GM21381 (cell line): Measurements from ENCODE around the gene TPI1.
"Not testable (repeated sequence)": the region's sequence is repeated elsewhere in the genome, so short reads cannot be mapped to it uniquely, and the experiment has no call there.

Experiments
- ATAC-seq: cut with Tn5 transposase; IDR thresholded peaks from one replicate; pipeline ENCODE4 v1.9.1; 2021; ENCODE audit warnings: mild to moderate bottlenecking, moderate library complexity; ENCODE audit not compliant: unreplicated experiment

TPI1 gene

GRCh38 chr12:6866920-6867412 lies 365 bp upstream of the TPI1 start:
- peak; percentile 5 for ATAC-seq

GRCh38 chr12:6868211-6869048 lies 1.1 kb downstream of the TPI1 start:
- no peak for ATAC-seq

GRCh38 chr12:6869049-6870021 lies 2.0 kb downstream of the TPI1 start:
- no peak for ATAC-seq

- not testable (repeated sequence) for ATAC-seq
These were observed 3.0 kb downstream of the TPI1 start for GRCh38 chr12:6870304-6870703.

- no peak for ATAC-seq
These were observed 4.0 kb downstream of the TPI1 start for GRCh38 chr12:6871052-6871957.

- no peak for ATAC-seq
These were observed 5.0 kb downstream of the TPI1 start for GRCh38 chr12:6872073-6873048.

GRCh38 chr12:6873094-6874014 lies 6.0 kb downstream of the TPI1 start, which contains the start of gene SPSB2:
TSS of gene SPSB2 (minus strand) at chr12:6873303. CDS start at chr12:6872901, 402 bp downstream.
- ATAC-seq = peak; percentile 75

GRCh38 chr12:6874015-6874368 lies 6.7 kb downstream of the TPI1 start:
- ATAC-seq = not testable (repeated sequence)

- not testable (repeated sequence) for ATAC-seq
These were observed 12.5 kb downstream of the TPI1 start for GRCh38 chr12:6879824-6880223.

GRCh38 chr12:6883252-6883651 lies 15.9 kb downstream of the TPI1 start:
- ATAC-seq = no peak

GRCh38 chr12:6883683-6884082 lies 16.4 kb downstream of the TPI1 start:
- no peak for ATAC-seq

- no peak for ATAC-seq
These were observed 17.2 kb downstream of the TPI1 start for GRCh38 chr12:6884539-6884938.

GRCh38 chr12:6886206-6886999 lies 19.1 kb downstream of the TPI1 start:
- ATAC-seq = not testable (repeated sequence)

- no peak for ATAC-seq
These were observed 20.1 kb downstream of the TPI1 start for GRCh38 chr12:6887460-6887859.

GRCh38 chr12:6888360-6888759 lies 21.0 kb downstream of the TPI1 start:
- ATAC-seq = no peak

GRCh38 chr12:6888794-6889193 lies 21.5 kb downstream of the TPI1 start:
- not testable (repeated sequence) for ATAC-seq
